ENCODE results near the gene LASP1. TPM values are rescaled to one million over a fixed set of nuclear protein-coding genes. Genes with fewer than 3 reads are reported as not detected.

LASP1 gene
- total and polyA plus RNA-seq, 2 donors (not counting 3 experiments of a cell fraction or from before 2014, with no cell fraction given), result 214 to 242 TPM

- CTCF ChIA-PET, result interaction anchor here (0.7 to 1.2 kb wide), 2 partner anchors 19 kb away, joined by 3 to 4 read pairs; no protein-coding TSS in a partner anchor
- dilution Hi-C loops (cut with MboI; ENCODE audit: extremely low pct_ligation_motif_present, low sequenced_read_pairs), result no loop called here
- DNase-seq (ENCODE audit: low read depth, low spot score), result no peak
- H3K9me1 ChIP-seq (replicated peaks; ENCODE audit: control insufficient read depth, extremely low read depth, insufficient read depth, low read length), result no peaks in the 10 kb centered on the region
- H3K9me3 ChIP-seq (replicated peaks; ENCODE audit: control insufficient read depth, insufficient read depth, low read length), result no peaks in the 10 kb centered on the region
- no peak overlapping the region for H3K9ac ChIP-seq (replicated peaks; ENCODE audit: extremely low read depth, insufficient read depth, low read length)
- H3K79me2 ChIP-seq (ENCODE audit: control insufficient read depth, insufficient read depth, low read length), result peaks cover 42% of the 10 kb centered on the region
- FAIRE-seq, result no peak
- peaks cover 19% of the 10 kb centered on the region for H3K4me1 ChIP-seq (ENCODE audit: control insufficient read depth, extremely low read depth, insufficient read depth, low read length)
- intact Hi-C loops (cut with micrococcal nuclease), result no loop called here
- H3K36me3 ChIP-seq (ENCODE audit: control insufficient read depth in 2 of 2, extremely low read depth in 1 of 2, insufficient read depth in 2 of 2, low read length in 2 of 2), result peaks cover 24 to 29% of the 10 kb centered on the region in 2 experiments
- TF ChIP-seq GATA2 (IDR thresholded peaks at IDR 0.05; ENCODE audit: insufficient read depth, insufficient read length, low read depth, low read length) (no peak), MYC (IDR thresholded peaks at IDR 0.05; ENCODE audit: low read depth, low read length) (no peak), POLR2A (IDR thresholded peaks at IDR 0.05; ENCODE audit: low read depth, low read length) (peak; percentile 8), MAX (IDR thresholded peaks at IDR 0.05; ENCODE audit: insufficient read depth, insufficient read length) (no peak), FOS (IDR thresholded peaks at IDR 0.05; ENCODE audit: borderline replicate concordance, insufficient read depth, low read length) (no peak), EZH2 (IDR thresholded peaks at IDR 0.05; ENCODE audit: borderline replicate concordance, low read depth, low read length, severe bottlenecking) (no peak), CTCF (IDR thresholded peaks at IDR 0.05; ENCODE audit: extremely low read depth in 1 of 2, insufficient read depth in 1 of 2, low read depth in 1 of 2, low read length in 2 of 2) (no peak)
- no peaks in the 10 kb centered on the region for H3K27me3 ChIP-seq (ENCODE audit: control insufficient read depth in 2 of 2, insufficient read depth in 2 of 2, low read length in 2 of 2)
- H2AFZ ChIP-seq (ENCODE audit: low read depth, low read length), result no peak overlapping the region
- no peak overlapping the region for H3K4me2 ChIP-seq (ENCODE audit: insufficient read depth, low read length)
- no TSS peak for BruUV-seq (replicated peaks)
- H3K4me3 ChIP-seq (replicated peaks in 1 of 3; ENCODE audit: insufficient read depth in 1 of 3, low read depth in 1 of 3, low read length in 3 of 3), result no peak overlapping the region
- POLR2A ChIA-PET, result interaction anchor here (0.9 kb wide), 1 partner anchor 73 kb away, joined by 3 read pairs; no protein-coding TSS in a partner anchor
- H3K27ac ChIP-seq (ENCODE audit: insufficient read depth, low read depth, low read length), result no peak overlapping the region
- H4K20me1 ChIP-seq (replicated peaks; ENCODE audit: control insufficient read depth, extremely low read depth, insufficient read depth, low read length), result peaks cover 4% of the 10 kb centered on the region
Observed at GRCh38 chr17:38848557-38848891, 21.3 kb upstream of the LASP1 start.
